ENCODE results near the gene LIMD2. TPM values are rescaled to one million over a fixed set of nuclear protein-coding genes. Genes with fewer than 3 reads are reported as not detected.

Gene LIMD2
- total RNA-seq, 1 experiment from 2014 or later, result 20.7 TPM

- no peak for DNase-seq (ENCODE audit: low read depth)
These were observed 14.9 kb downstream of the LIMD2 start for GRCh38 chr17:63685041-63685440.

DNA sequence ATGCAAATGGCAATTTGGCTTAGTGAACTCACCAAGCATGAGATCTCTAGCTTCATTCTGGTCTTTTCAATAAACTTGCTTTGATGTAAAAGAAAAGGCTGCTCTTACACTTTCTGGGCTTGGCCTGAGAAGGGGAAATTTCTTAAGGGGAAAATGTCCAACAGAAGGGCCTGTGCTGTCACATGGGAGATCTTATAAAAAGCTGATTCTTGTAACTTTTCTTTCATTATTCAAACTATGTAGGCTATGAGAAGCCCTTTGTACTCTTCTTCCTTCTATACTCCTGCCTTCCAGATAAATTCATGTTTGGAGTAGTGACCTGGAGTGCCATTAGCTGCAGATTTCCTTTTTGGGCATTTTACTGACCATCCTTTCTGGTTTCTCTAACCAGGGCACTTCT is 16.9 kb downstream of the LIMD2 start:
- no peak for DNase-seq (ENCODE audit: low read depth)

- no peak for DNase-seq (ENCODE audit: low read depth)
These were observed 17.5 kb downstream of the LIMD2 start for GRCh38 chr17:63682441-63682840.

- DNase-seq (ENCODE audit: low read depth), result no peak
These were observed 18.4 kb downstream of the LIMD2 start for GRCh38 chr17:63681530-63681929.

DNA sequence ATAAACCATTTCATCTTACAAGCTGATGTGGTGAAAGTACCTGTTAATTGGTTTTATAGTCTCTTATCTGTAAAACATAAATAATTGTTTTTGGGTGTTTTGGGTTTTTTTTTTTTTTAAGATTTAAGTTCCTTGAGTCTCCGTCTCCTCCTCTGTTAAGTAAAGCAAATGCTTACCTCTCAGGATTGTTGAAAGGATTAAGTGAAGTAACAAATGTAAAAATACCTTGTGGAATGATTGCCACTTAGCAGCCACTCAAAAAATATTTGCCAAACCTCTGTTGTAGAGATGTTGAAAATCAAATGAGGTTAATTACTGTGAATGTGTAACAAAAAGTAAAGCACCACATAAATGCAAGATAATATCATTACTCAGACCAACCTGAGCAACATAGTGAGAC is 19.2 kb downstream of the LIMD2 start:
- no peak for DNase-seq (ENCODE audit: low read depth)

GRCh38 chr17:63679214-63679613 is 20.7 kb downstream of the LIMD2 start:
- DNase-seq (ENCODE audit: low read depth), result no peak

DNA sequence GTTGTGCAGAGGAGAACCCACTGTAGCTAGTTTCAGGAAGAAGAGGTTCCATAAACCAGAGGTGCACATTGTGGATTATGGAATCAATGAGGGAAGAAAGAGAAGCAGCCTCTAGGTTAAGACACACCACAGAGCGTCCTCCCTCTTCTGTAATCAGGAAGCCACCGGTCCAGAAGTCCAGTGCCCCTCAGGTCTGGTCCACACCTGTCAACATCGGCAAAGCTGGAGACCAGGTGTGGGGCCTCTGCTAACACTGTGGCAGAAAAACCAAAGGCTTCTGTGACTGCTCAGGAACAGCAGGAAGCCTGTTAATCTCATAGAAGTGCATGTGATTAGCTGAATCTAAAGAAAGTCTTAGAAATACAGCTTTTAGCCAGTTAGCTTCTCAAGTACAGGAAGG is 23.3 kb downstream of the LIMD2 start:
- no peak for DNase-seq (ENCODE audit: low read depth)

DNA sequence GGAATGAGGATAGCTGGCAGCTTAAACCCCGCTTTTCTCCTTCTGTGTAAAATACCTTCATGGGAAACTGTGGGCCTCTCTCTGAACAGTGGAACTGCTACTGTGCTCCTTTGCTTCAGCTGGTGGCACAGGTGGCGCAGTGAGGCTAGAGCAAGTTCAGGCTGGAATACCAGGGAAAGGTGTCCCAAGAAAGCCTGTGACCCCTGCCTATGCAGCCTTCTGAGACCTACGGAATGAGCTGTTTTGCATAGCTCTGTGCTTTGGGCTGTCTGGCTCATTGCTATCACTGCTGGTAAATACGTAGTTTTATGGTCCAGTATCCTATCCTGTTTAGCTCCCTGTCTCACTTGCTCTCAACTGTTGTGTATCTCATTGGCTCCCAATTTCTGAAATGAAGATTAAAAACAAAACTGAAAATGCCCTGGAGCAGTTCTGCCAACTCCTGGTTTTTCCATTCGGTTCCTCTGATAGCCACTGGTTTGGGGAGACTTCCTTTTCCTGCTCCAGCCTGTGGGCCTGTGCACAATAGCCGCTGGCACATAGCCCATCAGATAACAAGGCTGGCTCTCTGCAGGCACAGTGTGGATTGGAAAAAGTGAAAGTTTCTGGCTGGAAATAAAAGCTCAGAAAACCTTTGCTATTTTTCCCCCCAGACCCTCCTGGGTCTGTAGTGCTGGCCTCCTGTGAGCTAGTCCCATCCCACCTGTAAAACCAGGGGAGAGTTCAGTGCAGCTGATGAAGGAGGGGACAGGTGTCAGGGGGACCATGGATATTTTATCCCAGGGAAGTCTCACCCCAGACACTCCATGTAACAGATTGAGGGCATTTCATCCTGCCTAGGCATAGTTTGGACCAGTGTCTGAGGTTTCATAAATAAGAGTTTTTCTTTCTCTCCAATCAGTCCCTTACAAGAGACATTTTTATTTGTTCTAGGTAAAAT is 24.0 kb downstream of the LIMD2 start:
- DNase-seq (ENCODE audit: low read depth), result peak; percentile 81

GRCh38 chr17:63675231-63675606 is 24.7 kb downstream of the LIMD2 start:
- DNase-seq (ENCODE audit: low read depth), result peak; percentile 39

- no peak for DNase-seq (ENCODE audit: low read depth)
These were observed 27.1 kb downstream of the LIMD2 start for GRCh38 chr17:63672856-63673255.

- no peak for DNase-seq (ENCODE audit: low read depth)
These were observed 34.3 kb downstream of the LIMD2 start for GRCh38 chr17:63665527-63666214.

DNA sequence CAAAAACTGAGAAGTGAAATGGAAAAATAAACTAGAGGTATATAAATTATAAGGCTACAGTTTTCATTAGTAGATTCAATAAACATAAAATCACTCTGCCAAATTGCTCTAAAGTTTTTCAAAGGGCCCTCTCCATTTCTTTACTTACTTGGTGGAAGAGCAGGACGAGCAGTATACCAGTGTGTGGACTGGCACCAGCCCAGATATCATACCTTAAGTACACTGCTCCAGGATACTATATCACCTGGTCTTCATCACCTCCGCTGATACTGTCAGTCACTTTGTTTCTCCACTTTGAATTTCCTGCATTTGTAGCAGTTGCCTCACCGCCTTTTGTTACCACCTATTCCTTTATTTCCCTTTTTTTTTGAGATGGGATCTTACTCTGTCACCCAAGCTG is 40.1 kb downstream of the LIMD2 start:
- DNase-seq (ENCODE audit: low read depth), result no peak

GRCh38 chr17:63658366-63658765 is 41.6 kb downstream of the LIMD2 start:
- no peak for DNase-seq (ENCODE audit: low read depth)

DNA sequence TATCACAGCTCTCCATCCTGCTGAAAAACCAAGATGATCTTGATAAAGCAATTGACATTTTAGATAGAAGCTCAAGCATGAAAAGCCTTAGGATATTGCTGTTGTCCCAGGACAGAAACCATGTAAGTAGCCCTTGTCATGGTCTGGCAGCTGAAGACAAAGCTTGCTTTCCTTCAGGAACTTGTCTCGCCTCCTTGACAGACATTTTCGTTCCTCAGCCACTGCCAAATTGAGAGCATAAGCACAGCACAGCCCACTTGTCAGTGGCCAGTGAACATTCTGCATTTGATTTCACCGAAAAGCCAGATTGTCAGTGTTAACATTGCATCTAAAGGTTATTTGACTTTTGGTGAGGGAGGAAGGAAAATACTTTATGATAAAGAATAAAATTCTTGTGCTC is 42.1 kb downstream of the LIMD2 start:
- DNase-seq (ENCODE audit: low read depth), result no peak

DNA sequence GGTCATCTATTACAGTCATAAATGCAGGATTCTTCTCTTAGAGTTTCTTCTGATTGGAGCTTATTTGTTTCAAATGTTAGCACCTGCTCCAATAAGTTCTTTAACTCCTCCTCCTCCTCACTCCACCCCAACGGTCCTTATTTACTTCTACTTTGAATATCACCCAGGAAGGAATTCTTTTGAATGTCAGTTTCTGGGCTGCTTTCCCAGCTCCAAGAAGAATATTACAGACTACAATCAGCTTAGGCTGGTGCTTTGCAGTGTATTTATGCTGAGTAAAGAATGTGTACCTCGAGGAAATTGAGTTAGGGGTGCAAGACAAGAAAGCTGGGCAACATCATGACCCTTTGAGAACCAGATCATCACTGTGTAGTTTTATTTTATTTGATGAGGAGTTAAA is 46.9 kb downstream of the LIMD2 start:
- no peak for DNase-seq (ENCODE audit: low read depth)

DNA sequence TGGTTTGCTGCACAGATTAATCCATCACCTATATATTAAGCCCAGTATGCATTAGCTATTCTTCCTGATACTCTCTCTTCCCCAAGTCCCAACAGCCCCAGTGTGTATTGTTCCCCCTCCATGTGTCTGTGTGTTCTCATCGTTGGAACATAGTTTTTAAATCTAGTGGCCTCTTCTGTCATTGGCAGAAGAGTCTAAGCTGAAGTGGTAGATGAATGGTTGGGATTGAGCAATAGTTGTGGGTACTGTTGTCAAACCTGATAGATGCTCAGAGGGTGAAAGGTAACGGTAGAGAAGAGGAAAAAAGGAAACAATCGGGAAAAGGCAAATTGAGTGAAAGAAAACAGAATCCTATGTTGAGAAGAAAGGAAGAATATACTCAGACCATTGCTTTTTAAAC is 47.8 kb downstream of the LIMD2 start:
- no peak for DNase-seq (ENCODE audit: low read depth)

DNA sequence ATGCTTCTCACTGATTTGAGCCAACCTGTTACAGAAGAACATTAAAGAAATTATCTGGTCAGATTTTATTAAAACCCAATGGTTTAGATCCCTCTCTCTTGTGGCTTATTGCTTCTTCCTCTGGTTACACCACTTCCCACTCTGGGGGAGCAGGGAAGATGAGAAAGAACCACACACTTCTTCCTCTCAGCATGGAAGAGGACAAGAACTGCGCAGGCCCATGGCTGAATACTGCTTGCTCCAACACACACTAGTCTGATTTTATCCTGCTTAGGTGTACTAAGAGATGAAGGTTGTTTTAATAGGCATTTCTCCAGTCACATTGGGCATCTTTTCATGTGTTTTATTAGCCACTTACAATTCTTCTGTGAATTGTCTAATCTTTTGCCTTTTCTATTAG is 50.1 kb downstream of the LIMD2 start:
- DNase-seq (ENCODE audit: low read depth), result no peak

DNA sequence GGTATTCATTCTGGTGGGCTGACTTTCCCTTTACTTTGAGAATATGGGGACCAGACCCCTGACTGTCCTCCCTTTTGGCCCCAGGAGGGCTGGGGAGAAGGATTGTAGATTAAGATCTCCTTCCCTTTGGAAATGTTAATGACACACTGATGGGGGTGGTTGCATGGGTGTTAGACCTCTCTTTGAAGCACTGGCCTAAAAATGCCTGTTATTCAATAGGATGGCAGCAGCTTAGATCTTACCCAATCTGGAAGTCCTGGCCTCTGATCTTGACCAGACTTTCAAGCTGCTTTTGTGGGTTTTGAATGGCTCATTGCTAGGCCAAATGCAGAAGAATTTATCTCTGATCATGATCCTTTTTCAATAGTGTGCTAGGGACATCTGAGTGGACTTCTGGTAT is 52.0 kb downstream of the LIMD2 start:
- no peak for DNase-seq (ENCODE audit: low read depth)

DNA sequence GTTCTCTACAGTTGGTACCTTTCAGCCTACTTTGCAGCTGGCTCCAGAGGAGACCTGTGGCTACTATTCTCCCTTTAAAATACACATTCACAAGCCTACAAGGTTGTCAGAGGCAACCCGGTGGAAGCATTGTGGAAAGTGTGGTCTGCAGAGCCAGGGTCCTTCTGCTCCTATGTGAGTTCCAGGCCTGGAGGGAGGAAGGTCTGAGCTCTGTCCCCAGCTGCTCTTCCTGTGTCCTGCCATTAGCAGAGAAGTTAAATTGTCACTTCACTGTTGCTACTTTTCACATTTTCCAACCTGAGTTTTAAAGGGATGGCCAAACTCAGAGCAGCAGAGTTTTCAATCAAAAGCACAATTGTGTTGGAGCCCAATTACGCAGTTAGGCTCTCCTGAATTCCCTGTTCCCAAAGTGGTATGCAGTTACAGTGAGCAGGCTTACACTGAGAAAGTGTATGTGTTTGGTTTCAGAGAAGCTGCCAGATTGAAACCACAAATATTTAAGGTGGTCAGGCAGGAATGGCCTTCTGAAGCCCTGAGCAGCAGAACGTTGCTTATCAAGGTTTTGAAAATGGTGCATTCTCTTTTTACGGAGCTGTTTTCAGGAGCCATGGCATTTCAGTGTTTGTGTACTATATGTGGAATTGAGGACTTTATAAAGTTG is 52.7 kb downstream of the LIMD2 start:
- DNase-seq (ENCODE audit: low read depth), result peak; percentile 56

GRCh38 chr17:63646488-63646806 is 53.5 kb downstream of the LIMD2 start:
- DNase-seq (ENCODE audit: low read depth), result no peak
